Activated T-helper 17 cell treated with anti-CD3 and anti-CD28 coated beads, Interleukin-2, amount 50 U/mL, for 72 hours (primary cell): ENCODE measurements around the gene PXMP4. TPM values are rescaled to one million over a fixed set of nuclear protein-coding genes. Genes with fewer than 3 reads are reported as not detected.

Experiments
- ATAC-seq: fragments of 150-1000 bp; cut with Tn5 transposase; replicated peaks from 2 replicates; pipeline ENCODE4 v1.10.0; 2021; ENCODE audit warnings: mild to moderate bottlenecking, moderate library complexity
- H3K27ac Mint-ChIP-seq: one replicate; pipeline ENCODE4 v1.8.0; 2022; ENCODE audit warnings: mixed read lengths
- H3K27me3 Mint-ChIP-seq: one replicate; pipeline ENCODE4 v1.8.0; 2022; ENCODE audit warnings: mixed read lengths
- H3K36me3 Mint-ChIP-seq: one replicate; pipeline ENCODE4 v1.8.0; 2022; ENCODE audit warnings: low read depth, mild to moderate bottlenecking, mixed read lengths
- H3K4me1 Mint-ChIP-seq: one replicate; pipeline ENCODE4 v1.8.0; 2022; ENCODE audit warnings: mixed read lengths
- H3K4me3 Mint-ChIP-seq: one replicate; pipeline ENCODE4 v1.8.0; 2022; ENCODE audit warnings: mild to moderate bottlenecking, mixed read lengths
- H3K9me3 Mint-ChIP-seq: one replicate; pipeline ENCODE4 v1.8.0; 2022; ENCODE audit warnings: mixed read lengths
- total RNA-seq, 2 donors: library from RNA; stranded (reverse); gene quantifications; one replicate each; pipeline ENCODE4 v1.2.3, GENCODE V29; 2022

The PXMP4 gene
- total RNA-seq, 2 donors from 2014 or later: 6.7 to 8.0 TPM

DNA sequence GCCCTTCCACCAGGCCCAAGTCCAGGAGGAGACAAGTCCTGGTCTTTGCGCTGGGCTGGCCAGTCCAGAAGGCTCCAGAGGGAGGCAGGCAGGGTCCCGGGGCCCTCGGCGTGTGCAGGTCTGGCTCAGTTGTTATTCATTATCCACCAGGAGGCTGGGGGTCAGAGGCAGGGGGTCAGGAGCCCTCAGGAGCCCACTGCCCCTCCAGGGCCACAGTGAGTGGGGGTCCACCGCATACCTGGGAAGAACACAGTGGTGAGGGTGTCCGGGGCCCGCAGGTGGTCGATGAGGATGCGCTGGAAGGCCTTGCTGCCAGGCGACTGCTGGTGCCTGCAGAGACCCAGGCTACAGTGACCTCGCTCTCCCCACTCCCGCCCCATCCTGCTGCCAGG lies 62.4 kb downstream of the PXMP4 start:
- peaks cover 2% of the 10 kb centered on the region for H3K4me1 Mint-ChIP-seq
- no peaks in the 10 kb centered on the region for H3K27me3 Mint-ChIP-seq

GRCh38 chr20:33656783-33657703 lies 63.1 kb downstream of the PXMP4 start:
- no peaks in the 10 kb centered on the region for H3K4me1 Mint-ChIP-seq
- H3K27me3 Mint-ChIP-seq: no peaks in the 10 kb centered on the region
- ATAC-seq: no peak
- H3K4me3 Mint-ChIP-seq: no peak overlapping the region
- no peaks in the 10 kb centered on the region for H3K9me3 Mint-ChIP-seq
- no peaks in the 10 kb centered on the region for H3K36me3 Mint-ChIP-seq
- no peak overlapping the region for H3K27ac Mint-ChIP-seq

More for the DNA sequence above, 62.4 kb downstream of the PXMP4 start:
- H3K27ac Mint-ChIP-seq: no peak overlapping the region
- H3K4me3 Mint-ChIP-seq: no peak overlapping the region
- no peaks in the 10 kb centered on the region for H3K9me3 Mint-ChIP-seq
- no peak for ATAC-seq
- H3K36me3 Mint-ChIP-seq: no peaks in the 10 kb centered on the region

DNA sequence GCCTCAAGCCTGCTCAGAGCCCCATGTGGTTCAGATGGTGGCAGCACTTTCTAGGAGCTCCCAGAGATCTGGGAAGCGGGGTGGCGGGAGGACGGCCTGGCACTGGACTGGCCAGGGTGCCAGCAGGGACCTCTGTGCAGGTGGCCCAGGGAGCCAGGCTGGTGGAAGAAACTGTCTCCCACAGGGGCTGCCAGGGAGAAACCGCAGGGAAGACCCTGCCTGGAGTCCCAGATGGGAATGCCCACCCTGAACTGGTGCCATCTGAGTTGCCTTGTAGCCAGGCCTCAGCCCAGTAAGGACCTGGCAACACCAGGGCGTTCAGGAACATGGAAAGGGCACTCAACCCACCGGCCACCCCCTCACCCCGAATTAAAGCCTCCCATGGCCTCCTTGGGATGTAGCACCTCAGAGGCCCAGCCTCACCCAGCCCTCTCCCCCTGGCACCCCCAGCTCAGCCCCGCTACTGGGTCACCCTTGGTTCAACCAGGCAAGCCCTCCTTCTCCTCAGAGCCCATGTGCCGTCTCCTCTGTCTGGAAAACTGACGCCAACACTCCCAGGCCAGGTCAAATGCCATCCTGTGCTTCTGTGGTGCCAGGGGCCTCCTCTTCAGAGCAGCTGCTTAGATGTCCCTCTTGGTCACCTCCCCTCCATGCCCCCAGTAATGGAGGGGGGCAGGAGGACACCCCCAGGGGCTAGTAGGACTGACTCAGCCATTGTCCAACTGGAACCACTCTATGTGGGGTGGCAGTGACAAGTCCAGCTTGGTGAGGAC lies 63.9 kb downstream of the PXMP4 start:
- Mint-ChIP-seq H3K9me3 (no peaks in the 10 kb centered on the region), H3K27ac (no peak overlapping the region), H3K4me3 (no peak overlapping the region), H3K4me1 (no peaks in the 10 kb centered on the region), H3K27me3 (no peaks in the 10 kb centered on the region), H3K36me3 (no peaks in the 10 kb centered on the region)
- ATAC-seq: no peak

DNA sequence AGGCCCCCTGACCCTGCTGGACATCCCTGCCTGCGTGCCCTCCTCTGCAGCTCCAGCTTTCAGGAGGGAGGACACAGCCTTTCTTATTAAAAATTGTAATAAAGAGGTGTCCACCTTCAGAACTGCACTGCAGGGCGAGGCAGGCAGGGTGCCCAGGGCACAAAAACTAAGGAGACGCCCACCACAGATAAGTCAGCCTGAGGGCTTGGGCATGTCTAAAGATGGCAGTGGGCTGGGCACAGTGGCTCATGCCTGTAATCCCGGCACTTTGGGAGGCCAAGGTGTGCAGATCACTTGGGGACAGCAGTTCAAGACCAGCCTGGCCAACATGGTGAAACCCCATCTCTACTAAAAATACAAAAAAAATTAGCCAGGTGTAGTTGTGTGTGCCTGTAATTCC lies 64.9 kb downstream of the PXMP4 start:
- H3K27ac Mint-ChIP-seq: peak overlapping the region; percentile 50
- H3K9me3 Mint-ChIP-seq: no peaks in the 10 kb centered on the region
- no peaks in the 10 kb centered on the region for H3K36me3 Mint-ChIP-seq
- no peaks in the 10 kb centered on the region for H3K4me1 Mint-ChIP-seq
- no peaks in the 10 kb centered on the region for H3K27me3 Mint-ChIP-seq
- no peak for ATAC-seq
- no peak overlapping the region for H3K4me3 Mint-ChIP-seq

GRCh38 chr20:33654680-33655161 lies 65.4 kb downstream of the PXMP4 start:
- Mint-ChIP-seq H3K27me3 (no peaks in the 10 kb centered on the region), H3K4me1 (no peaks in the 10 kb centered on the region), H3K36me3 (no peaks in the 10 kb centered on the region), H3K9me3 (no peaks in the 10 kb centered on the region), H3K27ac (peak overlapping the region; percentile 50), H3K4me3 (no peak overlapping the region)
- no peak for ATAC-seq

DNA sequence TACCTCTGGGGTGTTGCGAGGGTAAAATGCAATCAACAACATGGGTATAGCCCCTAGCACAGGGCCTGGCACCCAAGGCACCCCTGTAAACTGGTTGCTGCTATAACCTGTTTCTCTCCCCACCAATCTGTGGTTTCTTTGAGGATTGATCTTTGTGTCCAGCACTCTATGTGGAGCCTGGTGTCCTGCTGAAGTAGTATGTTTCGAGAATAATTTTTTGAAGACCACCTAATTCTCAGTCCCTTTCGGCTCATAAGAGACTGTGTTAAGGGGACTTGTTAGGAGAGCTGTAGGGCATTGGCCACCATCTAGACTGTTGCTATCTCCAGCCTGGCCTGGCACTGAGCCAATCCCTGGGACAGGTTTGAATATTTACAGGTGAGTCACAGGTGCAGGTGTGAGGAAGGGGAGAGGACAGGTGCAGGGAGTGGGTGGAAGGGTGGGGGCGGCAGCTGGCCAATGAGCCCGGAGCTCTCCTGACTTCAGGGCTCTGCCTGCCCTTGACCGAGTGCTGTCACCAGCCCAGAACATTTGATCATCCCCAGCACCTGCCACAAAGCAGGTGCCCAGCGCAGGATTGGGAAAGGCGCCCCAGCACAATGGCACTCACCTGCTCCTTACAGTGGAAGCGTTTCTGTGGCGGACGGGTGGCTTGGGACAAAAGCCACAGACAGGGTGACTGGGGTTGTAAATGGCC lies 66.1 kb downstream of the PXMP4 start:
- no peak for ATAC-seq
- Mint-ChIP-seq H3K27ac (peak overlapping the region; percentile 91), H3K9me3 (no peaks in the 10 kb centered on the region), H3K4me1 (no peaks in the 10 kb centered on the region), H3K27me3 (no peaks in the 10 kb centered on the region), H3K4me3 (no peak overlapping the region), H3K36me3 (no peaks in the 10 kb centered on the region)

GRCh38 chr20:33653218-33653899 lies 66.8 kb downstream of the PXMP4 start:
- Mint-ChIP-seq H3K36me3 (no peaks in the 10 kb centered on the region), H3K4me3 (peak overlapping the region; percentile 67), H3K27me3 (no peaks in the 10 kb centered on the region), H3K9me3 (no peaks in the 10 kb centered on the region), H3K27ac (peak overlapping the region; percentile 91), H3K4me1 (peaks cover 4% of the 10 kb centered on the region)
- ATAC-seq: no peak

Other genes starting within 250 kb of the PXMP4 start
- 10 to 100 TPM; 14.5 to 25.6 TPM for gene CBFA2T2, start 230.2 kb downstream of the PXMP4 start, total RNA-seq
- under 1 TPM; 0.26 to 0.41 TPM for gene C20orf144, start 58.0 kb downstream of the PXMP4 start, total RNA-seq
- gene ACTL10, start 53.4 kb downstream of the PXMP4 start, total RNA-seq: 1 to 10 TPM; 1.5 to 2.6 TPM
- 10 to 100 TPM; 20.8 to 26.5 TPM for gene NECAB3, start 45.9 kb downstream of the PXMP4 start, total RNA-seq
- 10 to 100 TPM; 40.2 to 65.4 TPM for gene E2F1, start 33.9 kb downstream of the PXMP4 start, total RNA-seq
- gene ZNF341, start 11.7 kb upstream of the PXMP4 start, total RNA-seq: 1 to 10 TPM; 6.4 to 9.0 TPM
- 10 to 100 TPM; 57.6 to 63.5 TPM for gene CHMP4B, start 91.0 kb upstream of the PXMP4 start, total RNA-seq